B cell (primary cell): ENCODE results near the gene KIAA0825. TPM values are rescaled to one million over a fixed set of nuclear protein-coding genes. Genes with fewer than 3 reads are reported as not detected.
"Not testable (repeated sequence)": the region's sequence is repeated elsewhere in the genome, so short reads cannot be mapped to it uniquely, and the experiment has no call there.

Source experiments
- ATAC-seq: fragments of 200-7000 bp; cut with Tn5 transposase; one replicate; pipeline ENCODE4 v1.10.0; 2021; ENCODE audit warnings: low read depth, mild to moderate bottlenecking, moderate number of reproducible peaks, moderate library complexity
- CTCF ChIA-PET: fragments of 350-600 bp; sonication (Branson Sonifier 250); formaldehyde crosslinking; loops from one replicate; lab custom pipeline; 2021; ENCODE audit warnings: antibody characterized with exemption, inconsistent platforms; lab: Charles Lee
- POLR2A ChIA-PET: fragments of 350-600 bp; sonication (Branson Sonifier 250); formaldehyde crosslinking; loops from one replicate; lab custom pipeline; 2021; ENCODE audit warnings: antibody characterized with exemption; lab: Charles Lee
- DNase-seq: peaks from one replicate; pipeline ENCODE4 v3.0.0; 2013
- H2AFZ ChIP-seq: 2 replicates; pipeline ENCODE4 v1.6.1; 2012; ENCODE audit warnings: mild to moderate bottlenecking, low read depth, low read length; ENCODE audit not compliant: insufficient read depth, poor library complexity, severe bottlenecking
- H3K27ac ChIP-seq, 2 donors: 1 replicate in 1 of 2; 2 replicates in 1 of 2; pipeline ENCODE4 v1.5.1; 2012 to 2013; ENCODE audit warnings: low read length in 2 of 2, mild to moderate bottlenecking in 2 of 2, moderate library complexity in 1 of 2
- H3K27me3 ChIP-seq, 4 experiments: fragments of 200-600 bp in 1 of 4; sonication (generic) in 1 of 4; replicated peaks in 1 of 4; 1 replicate in 2 of 4; 2 replicates in 2 of 4; pipeline versions ENCODE4 v1.6.1 to v1.7.0; 2013 to 2016; ENCODE audit warnings: low read length in 3 of 4, mild to moderate bottlenecking in 2 of 4, mixed read lengths in 1 of 4, moderate library complexity in 1 of 4; ENCODE audit not compliant: insufficient read depth in 4 of 4, control insufficient read depth in 3 of 4; ENCODE audit errors: control extremely low read depth in 1 of 4
- H3K36me3 ChIP-seq, 2 experiments: replicated peaks in 1 of 2; 1 replicate in 1 of 2; 2 replicates in 1 of 2; pipeline versions ENCODE4 v1.6.1 to v1.7.1; 2013; ENCODE audit warnings: low read length in 1 of 2; ENCODE audit not compliant: insufficient read depth in 2 of 2, control insufficient read depth in 1 of 2; ENCODE audit errors: control extremely low read depth in 1 of 2, extremely low read depth in 1 of 2
- H3K4me1 ChIP-seq, 2 donors: fragments of 200-600 bp in 1 of 2; sonication (generic) in 1 of 2; 1 replicate in 1 of 2; 2 replicates in 1 of 2; pipeline versions ENCODE4 v1.5.1 to v1.6.1; 2013 to 2017; ENCODE audit warnings: low read length in 2 of 2; ENCODE audit not compliant: control insufficient read depth in 2 of 2, insufficient read depth in 2 of 2
- H3K4me2 ChIP-seq: replicated peaks from 2 replicates; pipeline ENCODE3; 2012; ENCODE audit warnings: mild to moderate bottlenecking, low read depth, low read length; ENCODE audit not compliant: poor library complexity, severe bottlenecking
- H3K4me3 ChIP-seq, 5 experiments: fragments of 200-600 bp in 1 of 5; sonication (generic) in 1 of 5; 1 replicate in 3 of 5; 2 replicates in 2 of 5; pipeline versions ENCODE4 v1.5.1 to v1.7.0; 2011 to 2016; ENCODE audit warnings: low read length in 4 of 5, mild to moderate bottlenecking in 4 of 5, low read depth in 2 of 5, control low read depth in 1 of 5, moderate library complexity in 1 of 5; ENCODE audit not compliant: insufficient read depth in 1 of 5; ENCODE audit errors: control extremely low read depth in 1 of 5, extremely low read depth in 1 of 5
- H3K79me2 ChIP-seq: fragments of 200-600 bp; sonication (generic); one replicate; pipeline ENCODE4 v1.6.0; 2016; ENCODE audit warnings: low read length; ENCODE audit not compliant: control insufficient read depth, insufficient read depth
- H3K9ac ChIP-seq: fragments of 200-600 bp; sonication (generic); 2 replicates; pipeline ENCODE4 v1.6.1; 2017; ENCODE audit warnings: mild to moderate bottlenecking, low read length, moderate library complexity
- H3K9me3 ChIP-seq, 3 donors: one replicate each; pipeline versions ENCODE4 v1.6.1 to v1.7.1; 2013; ENCODE audit warnings: low read length in 2 of 3; ENCODE audit not compliant: control insufficient read depth in 2 of 3, insufficient read depth in 1 of 3; ENCODE audit errors: control extremely low read depth in 1 of 3
- H4K20me1 ChIP-seq: 2 replicates; pipeline ENCODE4 v1.6.0; 2012; ENCODE audit warnings: mild to moderate bottlenecking, low read length; ENCODE audit not compliant: insufficient read depth, control insufficient read depth, poor library complexity, severe bottlenecking
- H3K27ac Mint-ChIP-seq: one replicate; pipeline ENCODE4 v1.8.0; 2021; ENCODE audit warnings: mixed read lengths
- H3K27me3 Mint-ChIP-seq: one replicate; pipeline ENCODE4 v1.8.0; 2021; ENCODE audit warnings: mixed read lengths
- H3K4me1 Mint-ChIP-seq: one replicate; pipeline ENCODE4 v1.8.0; 2021; ENCODE audit warnings: mixed read lengths
- H3K4me3 Mint-ChIP-seq: one replicate; pipeline ENCODE4 v1.8.0; 2021; ENCODE audit warnings: mixed read lengths
- H3K9me3 Mint-ChIP-seq: one replicate; pipeline ENCODE4 v1.8.0; 2022; ENCODE audit warnings: mixed read lengths; ENCODE audit not compliant: insufficient read depth
- EZH2 ChIP-seq: IDR thresholded peaks from 2 replicates; pipeline ENCODE4 v1.6.1; 2012; ENCODE audit warnings: borderline replicate concordance, low read depth, mild to moderate bottlenecking, moderate library complexity, low read length; ENCODE audit not compliant: insufficient read depth, poor library complexity, severe bottlenecking
- WGBS: methylation state at CpG from one replicate; pipeline ENCODE4 v1.1.5; 2013; ENCODE audit warnings: missing lambda C conversion rate; ENCODE audit not compliant: insufficient coverage; 5-methylcytosine and 5-hydroxymethylcytosine counted together
- intact Hi-C: fragments of 100-400 bp; cut with micrococcal nuclease; formaldehyde crosslinking; loops from one replicate; pipeline ENCODE4 v1.10.0; 2022
- polyA plus RNA-seq: library from polyadenylated mRNA; depleted of rRNA; stranded (reverse); fragments of >200 nt; gene quantifications from 2 replicates; pipeline ENCODE4 v1.2.3, GENCODE V29; 2012
- total RNA-seq, 2 donors: library from RNA; stranded (reverse); fragments of 120-200 nt in 1 of 2; gene quantifications; 1 replicate in 1 of 2; 2 replicates in 1 of 2; pipeline versions ENCODE4 v1.2.3 to v1.2.4, GENCODE V29; 2013 to 2022
- TF ChIP-seq, protein P1 (sequence below): fragments of 200-600 bp; IDR thresholded peaks from one replicate; pipeline ENCODE4 v1.8.0; 2022; ENCODE audit warnings: antibody characterized with exemption, mild to moderate bottlenecking

The KIAA0825 gene
- total and polyA plus RNA-seq, 2 donors (not counting 1 experiment from before 2014, with no cell fraction given) = 0.43 to 2.7 TPM

DNA sequence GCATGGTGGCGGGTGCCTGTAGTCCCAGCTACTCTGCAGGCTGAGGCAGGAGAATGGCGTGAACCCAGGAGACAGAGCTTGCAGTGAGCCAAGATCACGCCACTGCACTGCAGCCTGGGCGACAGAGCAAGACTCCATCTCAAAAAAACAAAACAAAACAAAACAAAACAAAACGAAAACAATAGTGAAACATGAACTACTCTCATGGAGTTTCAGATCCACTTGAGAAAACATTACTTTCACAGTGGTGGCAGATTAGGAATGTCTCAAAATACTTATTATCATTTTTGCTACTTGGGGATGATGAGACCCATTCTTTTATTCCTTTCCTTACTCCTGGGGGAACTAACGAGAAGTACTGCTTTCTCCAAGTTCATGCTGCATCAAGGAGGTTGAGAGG is 448.2 kb downstream of the KIAA0825 start:
- ATAC-seq, H3K4me1 ChIP-seq, intact Hi-C loops, H3K4me3 ChIP-seq, H3K4me3 Mint-ChIP-seq, H3K79me2 ChIP-seq, H3K27me3 Mint-ChIP-seq, H3K9me3 ChIP-seq, H3K27me3 ChIP-seq, H3K4me2 ChIP-seq, H3K36me3 ChIP-seq, H3K4me1 Mint-ChIP-seq, POLR2A ChIA-PET, H3K27ac Mint-ChIP-seq, H3K9ac ChIP-seq, H3K9me3 Mint-ChIP-seq, H4K20me1 ChIP-seq, DNase-seq, H3K27ac ChIP-seq, H2AFZ ChIP-seq, CTCF ChIA-PET: not testable (repeated sequence)
- 91% methylated on average over 4 of the region's 6 CpGs for WGBS

DNA sequence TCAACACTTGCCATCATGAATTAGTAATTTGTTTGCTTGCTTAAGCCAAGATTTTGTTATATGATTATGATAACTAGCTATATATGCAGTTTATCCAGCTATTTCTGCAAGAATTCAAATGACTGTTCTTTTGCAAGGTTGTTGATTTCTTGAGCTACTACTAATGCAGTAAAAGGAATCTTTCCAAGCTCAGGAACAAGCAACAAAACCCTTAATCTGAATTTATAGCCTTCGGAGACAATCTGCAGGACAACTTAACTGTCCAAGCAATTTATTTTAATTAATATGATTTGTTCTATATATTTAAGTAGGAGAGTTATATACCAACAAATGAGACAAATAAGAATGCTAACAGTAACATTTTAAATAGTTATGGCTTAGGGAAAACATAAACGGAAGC is 450.3 kb downstream of the KIAA0825 start:
- Histone ChIP-seq H3K9ac (no peak overlapping the region), H3K27ac (no peak overlapping the region), H4K20me1 (no peaks in the 10 kb centered on the region), H3K27me3 (no peaks in the 10 kb centered on the region), H3K4me2 (no peak overlapping the region), H2AFZ (no peak overlapping the region), H3K4me1 (no peaks in the 10 kb centered on the region), H3K36me3 (no peaks in the 10 kb centered on the region), H3K79me2 (no peaks in the 10 kb centered on the region), H3K9me3 (no peaks in the 10 kb centered on the region), H3K4me3 (no peak overlapping the region)
- intact Hi-C loops = no loop called here
- Mint-ChIP-seq H3K4me3 (no peak overlapping the region), H3K27me3 (peaks cover 3% of the 10 kb centered on the region), H3K9me3 (peaks cover 3% of the 10 kb centered on the region), H3K27ac (no peak overlapping the region), H3K4me1 (no peaks in the 10 kb centered on the region)
- no CpG with 5 or more reads among the region's 2 CpGs for WGBS
- CTCF ChIA-PET = no interaction called here
- DNase-seq (no peak), ATAC-seq (no peak)
- no peak for TF ChIP-seq EZH2
- TF ChIP-seq, protein P1, sequence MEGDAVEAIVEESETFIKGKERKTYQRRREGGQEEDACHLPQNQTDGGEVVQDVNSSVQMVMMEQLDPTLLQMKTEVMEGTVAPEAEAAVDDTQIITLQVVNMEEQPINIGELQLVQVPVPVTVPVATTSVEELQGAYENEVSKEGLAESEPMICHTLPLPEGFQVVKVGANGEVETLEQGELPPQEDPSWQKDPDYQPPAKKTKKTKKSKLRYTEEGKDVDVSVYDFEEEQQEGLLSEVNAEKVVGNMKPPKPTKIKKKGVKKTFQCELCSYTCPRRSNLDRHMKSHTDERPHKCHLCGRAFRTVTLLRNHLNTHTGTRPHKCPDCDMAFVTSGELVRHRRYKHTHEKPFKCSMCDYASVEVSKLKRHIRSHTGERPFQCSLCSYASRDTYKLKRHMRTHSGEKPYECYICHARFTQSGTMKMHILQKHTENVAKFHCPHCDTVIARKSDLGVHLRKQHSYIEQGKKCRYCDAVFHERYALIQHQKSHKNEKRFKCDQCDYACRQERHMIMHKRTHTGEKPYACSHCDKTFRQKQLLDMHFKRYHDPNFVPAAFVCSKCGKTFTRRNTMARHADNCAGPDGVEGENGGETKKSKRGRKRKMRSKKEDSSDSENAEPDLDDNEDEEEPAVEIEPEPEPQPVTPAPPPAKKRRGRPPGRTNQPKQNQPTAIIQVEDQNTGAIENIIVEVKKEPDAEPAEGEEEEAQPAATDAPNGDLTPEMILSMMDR = no peak
- POLR2A ChIA-PET = no interaction called here
